NCI-H748 (cell line): Measurements from ENCODE around the gene NCAPG2.
A peak's percentile ranks its signal among the peaks of the same experiment; 100 is the strongest.
"Not testable (repeated sequence)": the region's sequence is repeated elsewhere in the genome, so short reads cannot be mapped to it uniquely, and the experiment has no call there.

Experiments used
- DNase-seq: peaks from one replicate; lab custom pipeline; 2025; ENCODE audit not compliant: unreplicated experiment; lab: John Stamatoyannopoulos, UW

NCAPG2 gene

GRCh38 chr7:158710651-158711102 is 6.1 kb upstream of the NCAPG2 start:
- no peak for DNase-seq

- DNase-seq, result no peak
Observed at GRCh38 chr7:158707610-158708009, 3.0 kb upstream of the NCAPG2 start.

- DNase-seq, result no peak
Observed at GRCh38 chr7:158706710-158707590, 2.3 kb upstream of the NCAPG2 start.

- DNase-seq, result no peak
Observed at GRCh38 chr7:158706273-158706704, 1.7 kb upstream of the NCAPG2 start.

- DNase-seq, result peak; percentile 79
Observed at GRCh38 chr7:158705234-158705850, 738 bp upstream of the NCAPG2 start.

GRCh38 chr7:158703679-158704523 is 703 bp downstream of the NCAPG2 start:
- peak; percentile 33 for DNase-seq

- peak; percentile 27 for DNase-seq
Observed at GRCh38 chr7:158702944-158703343, 1.7 kb downstream of the NCAPG2 start.

- DNase-seq, result no peak
Observed at GRCh38 chr7:158702196-158702595, 2.4 kb downstream of the NCAPG2 start.

- no peak for DNase-seq
Observed at GRCh38 chr7:158700008-158700407, 4.6 kb downstream of the NCAPG2 start.

GRCh38 chr7:158699341-158699740 is 5.3 kb downstream of the NCAPG2 start:
- no peak for DNase-seq

GRCh38 chr7:158698657-158699195 is 5.9 kb downstream of the NCAPG2 start:
- DNase-seq, result no peak

GRCh38 chr7:158697597-158697996 is 7.0 kb downstream of the NCAPG2 start:
- DNase-seq, result not testable (repeated sequence)

- peak; percentile 32 for DNase-seq
Observed at GRCh38 chr7:158695726-158696452, 8.7 kb downstream of the NCAPG2 start.

- DNase-seq, result no peak
Observed at GRCh38 chr7:158695056-158695455, 9.5 kb downstream of the NCAPG2 start.

GRCh38 chr7:158694650-158695049 is 10.0 kb downstream of the NCAPG2 start:
- DNase-seq, result no peak

- DNase-seq, result no peak
Observed at GRCh38 chr7:158689488-158689887, 15.1 kb downstream of the NCAPG2 start.

GRCh38 chr7:158687406-158687805 is 17.2 kb downstream of the NCAPG2 start:
- DNase-seq, result no peak

- DNase-seq, result no peak
Observed at GRCh38 chr7:158685693-158686092, 18.9 kb downstream of the NCAPG2 start.

GRCh38 chr7:158684329-158684728 is 20.3 kb downstream of the NCAPG2 start:
- no peak for DNase-seq

- no peak for DNase-seq
Observed at GRCh38 chr7:158683541-158683940, 21.1 kb downstream of the NCAPG2 start.
